ENCODE results near the gene SPPL2A.

SPPL2A gene

GRCh38 chr15:50808728-50809127 lies 43.2 kb upstream of the SPPL2A start:
- no peak for TF ChIP-seq CTCF (IDR thresholded peaks at IDR 0.05; ENCODE audit: low read depth, low read length, missing control alignments)
- H3K4me3 ChIP-seq (replicated peaks; ENCODE audit: low read depth, low read length): no peak overlapping the region
- DNase-seq (ENCODE audit: extremely low read depth, low read depth): no peak

GRCh38 chr15:50803479-50804180 lies 38.1 kb upstream of the SPPL2A start:
- no peak overlapping the region for H3K4me3 ChIP-seq (replicated peaks; ENCODE audit: low read depth, low read length)
- DNase-seq (ENCODE audit: extremely low read depth, low read depth): no peak
- no peak for TF ChIP-seq CTCF (IDR thresholded peaks at IDR 0.05; ENCODE audit: low read depth, low read length, missing control alignments)

- TF ChIP-seq CTCF (IDR thresholded peaks at IDR 0.05; ENCODE audit: low read depth, low read length, missing control alignments): no peak
- no peak for DNase-seq (ENCODE audit: extremely low read depth, low read depth)
Measured at GRCh38 chr15:50800715-50801114, 35.2 kb upstream of the SPPL2A start.

GRCh38 chr15:50798684-50799083 lies 33.2 kb upstream of the SPPL2A start:
- no peak for DNase-seq (ENCODE audit: extremely low read depth, low read depth)
- H3K4me3 ChIP-seq (replicated peaks; ENCODE audit: low read depth, low read length): no peak overlapping the region
- TF ChIP-seq CTCF (IDR thresholded peaks at IDR 0.05; ENCODE audit: low read depth, low read length, missing control alignments): no peak

More at GRCh38 chr15:50800715-50801114, 35.2 kb upstream of the SPPL2A start:
- H3K4me3 ChIP-seq (replicated peaks; ENCODE audit: low read depth, low read length): no peak overlapping the region

GRCh38 chr15:50797926-50798325 lies 32.4 kb upstream of the SPPL2A start:
- DNase-seq (ENCODE audit: extremely low read depth, low read depth): no peak
- no peak for TF ChIP-seq CTCF (IDR thresholded peaks at IDR 0.05; ENCODE audit: low read depth, low read length, missing control alignments)
- H3K4me3 ChIP-seq (replicated peaks; ENCODE audit: low read depth, low read length): no peak overlapping the region

GRCh38 chr15:50791486-50791885 lies 26.0 kb upstream of the SPPL2A start:
- no peak for TF ChIP-seq CTCF (IDR thresholded peaks at IDR 0.05; ENCODE audit: low read depth, low read length, missing control alignments)
- no peak overlapping the region for H3K4me3 ChIP-seq (replicated peaks; ENCODE audit: low read depth, low read length)
- no peak for DNase-seq (ENCODE audit: extremely low read depth, low read depth)
